GM23248 (cell line): Measurements from ENCODE around the gene ENPEP. TPM values are rescaled to one million over a fixed set of nuclear protein-coding genes. Genes with fewer than 3 reads are reported as not detected.
"Not testable (repeated sequence)": the region's sequence is repeated elsewhere in the genome, so short reads cannot be mapped to it uniquely, and the experiment has no call there.

Experiments
- DNase-seq: peaks from one replicate; pipeline ENCODE4 v3.0.0-alpha.2; 2015
- H2AFZ ChIP-seq: fragments of 200-600 bp; sonication (generic); 2 replicates; pipeline ENCODE4 v1.6.1; 2016; ENCODE audit warnings: antibody characterized with exemption
- H3F3A ChIP-seq: fragments of 200-600 bp; sonication (generic); 2 replicates; pipeline ENCODE4 v1.6.1; 2016; ENCODE audit warnings: mild to moderate bottlenecking, antibody characterized with exemption, mixed run types; ENCODE audit not compliant: insufficient read depth
- H3K27ac ChIP-seq: fragments of 200-600 bp; sonication (generic); 2 replicates; pipeline ENCODE4 v1.5.1; 2016; ENCODE audit warnings: mild to moderate bottlenecking
- H3K27me3 ChIP-seq: fragments of 200-600 bp; sonication (generic); replicated peaks from 2 replicates; pipeline ENCODE4 v1.6.1; 2016; ENCODE audit warnings: mild to moderate bottlenecking; ENCODE audit not compliant: insufficient read depth
- H3K36me3 ChIP-seq: fragments of 200-600 bp; sonication (generic); 2 replicates; pipeline ENCODE4 v1.6.1; 2016; ENCODE audit warnings: low read depth, mild to moderate bottlenecking
- H3K4me1 ChIP-seq: fragments of 200-600 bp; sonication (generic); 2 replicates; pipeline ENCODE4 v1.6.1; 2016; ENCODE audit warnings: mild to moderate bottlenecking; ENCODE audit not compliant: insufficient read depth
- H3K4me2 ChIP-seq: fragments of 200-600 bp; sonication (generic); one replicate; pipeline ENCODE4 v1.6.1; 2016; ENCODE audit warnings: mild to moderate bottlenecking; ENCODE audit not compliant: unreplicated experiment
- H3K4me3 ChIP-seq: fragments of 200-600 bp; sonication (generic); 2 replicates; pipeline ENCODE4 v1.5.1; 2016; ENCODE audit warnings: mild to moderate bottlenecking
- H3K79me2 ChIP-seq: fragments of 200-600 bp; sonication (generic); 2 replicates; pipeline ENCODE4 v1.6.1; 2016; ENCODE audit warnings: mild to moderate bottlenecking; ENCODE audit not compliant: insufficient read depth
- H3K9ac ChIP-seq: fragments of 200-600 bp; sonication (generic); 2 replicates; pipeline ENCODE4 v1.6.1; 2016; ENCODE audit warnings: mild to moderate bottlenecking
- H3K9me2 ChIP-seq: fragments of 200-600 bp; sonication (generic); 2 replicates; pipeline ENCODE4 v1.6.1; 2016; ENCODE audit warnings: mixed run types, mild to moderate bottlenecking, moderate library complexity; ENCODE audit not compliant: insufficient read depth
- H3K9me3 ChIP-seq: fragments of 200-600 bp; sonication (generic); one replicate; pipeline ENCODE4 v1.6.1; 2017; ENCODE audit warnings: low read depth
- H4K20me1 ChIP-seq: fragments of 200-600 bp; sonication (generic); 2 replicates; pipeline ENCODE4 v1.6.0; 2016; ENCODE audit not compliant: insufficient read depth
- EZH2 ChIP-seq: fragments of 200-600 bp; sonication (generic); IDR thresholded peaks from 2 replicates; pipeline ENCODE4 v1.6.1; 2018; ENCODE audit warnings: antibody characterized with exemption, mild to moderate bottlenecking; ENCODE audit not compliant: insufficient read depth, poor library complexity, severe bottlenecking
- EZH2phosphoT487 ChIP-seq: fragments of 200-600 bp; sonication (generic); IDR thresholded peaks from 2 replicates; pipeline ENCODE4 v1.6.1; 2018; ENCODE audit warnings: antibody characterized with exemption, moderate library complexity, mild to moderate bottlenecking, low read depth; ENCODE audit not compliant: insufficient read depth
- WGBS, 2 experiments: methylation state at CpG; one replicate each; pipeline ENCODE4 v1.1.6; 2015 to 2017; ENCODE audit warnings: low lambda C conversion rate in 2 of 2, low coverage in 1 of 2; ENCODE audit errors: missing lambda C conversion rate in 2 of 2; 5-methylcytosine and 5-hydroxymethylcytosine counted together
- in situ Hi-C: fragments of 300-500 bp; cut with MboI; formaldehyde crosslinking; loops from 2 replicates; pipeline ENCODE4 v1.15.0; 2020
- polyA plus RNA-seq: library from polyadenylated mRNA; unstranded; fragments of >200 nt; fragmentation: Nextera tagmentation; extraction: Ambion mirVana; gene quantifications from 2 replicates; pipeline ENCODE4 v1.2.1, GENCODE V29; 2016
- total RNA-seq: library from RNA; depleted of rRNA; stranded (reverse); fragments of >200 nt; shearing (Covaris generic); gene quantifications from 2 replicates; pipeline ENCODE4 v1.2.3, GENCODE V29; 2014

Gene ENPEP
- total and polyA plus RNA-seq, 2 experiments from 2014 or later: 0.11 TPM

DNA sequence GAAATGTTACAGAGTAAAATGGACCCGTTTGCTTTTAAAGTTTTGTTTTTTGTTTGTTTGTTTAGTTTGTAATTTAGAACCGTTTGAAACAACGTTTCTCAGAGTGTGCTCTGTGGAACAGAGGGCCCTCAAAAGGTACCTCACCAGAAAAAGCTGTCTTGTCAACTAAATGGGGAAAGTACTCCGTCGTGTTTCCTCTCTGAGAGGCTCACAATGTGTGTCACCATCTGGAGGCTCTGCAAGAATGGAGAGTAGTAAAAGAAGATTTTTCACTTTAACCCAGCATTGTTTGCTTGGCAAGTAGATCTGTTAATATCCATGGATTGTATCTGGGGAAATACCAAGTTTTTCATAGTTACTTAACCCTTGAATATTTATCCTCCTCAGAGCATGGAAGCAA, 1.5 kb upstream of the ENPEP start:
- no peaks in the 10 kb centered on the region for H3K36me3 ChIP-seq
- no peaks in the 10 kb centered on the region for H3K27me3 ChIP-seq
- 0 out of 2 replicates have a peak, but pooled peaks cover 1% of the 10 kb centered on the region for H3K4me1 ChIP-seq
- in situ Hi-C loops: no loop called here
- no peak overlapping the region for H3K27ac ChIP-seq
- no peak overlapping the region for H3K4me2 ChIP-seq
- no peaks in the 10 kb centered on the region for H3K9me3 ChIP-seq
- H3F3A ChIP-seq: peaks cover 11% of the 10 kb centered on the region
- H3K79me2 ChIP-seq: no peaks in the 10 kb centered on the region
- H3K9me2 ChIP-seq: no peaks in the 10 kb centered on the region
- no peak overlapping the region for H3K9ac ChIP-seq
- TF ChIP-seq EZH2: no peak
- no peak for TF ChIP-seq EZH2phosphoT487
- no peak for DNase-seq
- H2AFZ ChIP-seq: no peak overlapping the region
- H3K4me3 ChIP-seq: no peak overlapping the region
- 31 to 34% methylated on average over 5 of the region's 5 CpGs for WGBS, 2 experiments
- H4K20me1 ChIP-seq: no peaks in the 10 kb centered on the region

- H3K27me3 ChIP-seq, in situ Hi-C loops, H3K4me3 ChIP-seq, H4K20me1 ChIP-seq, H3K4me1 ChIP-seq, H3K9me3 ChIP-seq, H3K36me3 ChIP-seq, H3K4me2 ChIP-seq, H2AFZ ChIP-seq, H3K9me2 ChIP-seq, DNase-seq, H3K79me2 ChIP-seq, H3K27ac ChIP-seq, H3K9ac ChIP-seq: not testable (repeated sequence)
- WGBS, 2 experiments: 82 to 85% methylated on average over 7 of the region's 7 CpGs
- H3F3A ChIP-seq: peaks cover 15% of the 10 kb centered on the region
These were observed 875 bp upstream of the ENPEP start for GRCh38 chr4:110475080-110475479.

GRCh38 chr4:110477836-110478235, 1.9 kb downstream of the ENPEP start:
- Histone ChIP-seq H3F3A (peaks cover 15% of the 10 kb centered on the region), H3K27ac (no peak overlapping the region), H3K36me3 (no peaks in the 10 kb centered on the region), H3K4me1 (peaks cover 14% of the 10 kb centered on the region), H3K4me2 (no peak overlapping the region), H3K9ac (no peak overlapping the region), H2AFZ (no peak overlapping the region), H3K4me3 (no peak overlapping the region), H3K27me3 (no peaks in the 10 kb centered on the region), H4K20me1 (no peaks in the 10 kb centered on the region), H3K9me2 (no peaks in the 10 kb centered on the region), H3K9me3 (no peaks in the 10 kb centered on the region), H3K79me2 (no peaks in the 10 kb centered on the region)
- DNase-seq: no peak
- in situ Hi-C loops: no loop called here
- TF ChIP-seq EZH2 (no peak), EZH2phosphoT487 (no peak)
- 93 to 95% methylated on average over 1 of the region's 1 CpG for WGBS, 2 experiments

DNA sequence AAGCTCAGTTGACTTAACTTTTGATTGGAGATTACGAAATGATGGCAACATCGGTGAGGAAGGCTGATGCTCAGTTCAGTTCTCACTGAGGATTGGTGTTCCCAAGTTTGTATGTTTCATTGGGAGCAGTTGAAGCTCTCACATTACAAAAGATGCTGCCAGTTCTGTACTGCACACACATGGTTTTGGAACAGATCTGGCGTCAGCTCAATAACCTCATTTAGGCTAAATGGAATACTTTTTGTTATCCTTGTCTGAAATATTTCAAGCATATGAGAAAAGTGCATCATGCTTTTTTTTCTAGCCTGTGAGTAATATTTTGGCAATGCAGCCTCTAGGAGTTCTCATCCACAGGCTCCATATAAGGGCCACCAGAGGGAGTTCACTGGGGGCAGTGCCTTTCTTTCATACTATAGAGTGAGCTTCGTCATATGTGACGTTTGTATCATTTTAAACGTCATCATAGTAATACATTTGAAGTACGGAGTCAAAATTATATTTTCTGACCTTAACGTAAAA, 4.1 kb downstream of the ENPEP start:
- no peaks in the 10 kb centered on the region for H3K9me3 ChIP-seq
- H2AFZ ChIP-seq: no peak overlapping the region
- in situ Hi-C loops: no loop called here
- no peaks in the 10 kb centered on the region for H3K9me2 ChIP-seq
- no peaks in the 10 kb centered on the region for H4K20me1 ChIP-seq
- H3F3A ChIP-seq: peaks cover 35% of the 10 kb centered on the region
- no peaks in the 10 kb centered on the region for H3K36me3 ChIP-seq
- no peaks in the 10 kb centered on the region for H3K27me3 ChIP-seq
- peak overlapping the region; percentile 51 for H3K27ac ChIP-seq
- H3K4me3 ChIP-seq: 0 out of 2 replicates have a peak overlapping the region, but pooled peaks have one; percentile 0
- H3K79me2 ChIP-seq: no peaks in the 10 kb centered on the region
- peak; percentile 94 for DNase-seq
- H3K4me2 ChIP-seq: peak overlapping the region; percentile 50
- 1 to 5% methylated on average over 8 of the region's 8 CpGs for WGBS, 2 experiments
- peaks cover 33% of the 10 kb centered on the region for H3K4me1 ChIP-seq
- H3K9ac ChIP-seq: no peak overlapping the region
- TF ChIP-seq EZH2: no peak
- no peak for TF ChIP-seq EZH2phosphoT487
